H1 (cell line): ENCODE measurements around the gene DCDC1.

Source experiments
- CHD2 ChIP-seq: IDR thresholded peaks from 2 replicates; pipeline ENCODE4 v1.6.1; 2012; ENCODE audit warnings: low read length, improper control_type of control experiment
- RAD21 ChIP-seq, 2 experiments: IDR thresholded peaks in 1 of 2; conservative IDR thresholded peaks in 1 of 2; 2 replicates each; pipeline ENCODE4 v1.6.1; 2011; ENCODE audit warnings: low read depth in 2 of 2, low read length in 2 of 2, improper control_type of control experiment in 1 of 2, inconsistent platforms in 1 of 2, mild to moderate bottlenecking in 1 of 2, moderate library complexity in 1 of 2
- USF2 ChIP-seq: IDR thresholded peaks from 2 replicates; pipeline ENCODE4 v1.6.1; 2011; ENCODE audit warnings: low read length, improper control_type of control experiment
- TF ChIP-seq, protein P1 (sequence below), 3 experiments: IDR thresholded peaks; 1 replicate in 2 of 3; 2 replicates in 1 of 3; pipeline versions ENCODE4 v1.5.1 to v1.6.1; 2011; ENCODE audit warnings: low read length in 3 of 3, mild to moderate bottlenecking in 3 of 3, inconsistent platforms in 2 of 3, low read depth in 1 of 3, moderate library complexity in 1 of 3; ENCODE audit not compliant: insufficient read depth in 1 of 3; ENCODE audit errors: control extremely low read depth in 1 of 3

DNA sequence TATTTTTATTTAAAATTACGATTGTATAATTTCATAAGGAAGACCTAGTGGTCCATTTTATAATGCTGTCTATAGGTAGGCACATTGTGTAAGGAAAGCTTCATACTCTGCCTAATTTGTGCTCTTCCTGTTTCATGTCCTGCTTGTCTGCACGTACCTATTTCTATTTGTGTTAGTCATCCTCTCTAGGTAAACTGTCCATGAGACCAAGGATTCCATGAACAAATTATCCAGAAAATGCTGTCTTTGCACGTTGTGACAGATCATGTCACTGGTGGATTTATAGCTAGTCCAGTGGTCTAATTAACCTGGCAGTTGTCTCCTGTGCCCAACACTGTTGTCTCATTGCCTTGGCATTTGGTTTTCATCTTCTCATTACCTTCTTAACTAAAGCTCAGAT lies 44.8 kb upstream of the DCDC1 start:
- no peak for TF ChIP-seq USF2
- TF ChIP-seq, protein P1, sequence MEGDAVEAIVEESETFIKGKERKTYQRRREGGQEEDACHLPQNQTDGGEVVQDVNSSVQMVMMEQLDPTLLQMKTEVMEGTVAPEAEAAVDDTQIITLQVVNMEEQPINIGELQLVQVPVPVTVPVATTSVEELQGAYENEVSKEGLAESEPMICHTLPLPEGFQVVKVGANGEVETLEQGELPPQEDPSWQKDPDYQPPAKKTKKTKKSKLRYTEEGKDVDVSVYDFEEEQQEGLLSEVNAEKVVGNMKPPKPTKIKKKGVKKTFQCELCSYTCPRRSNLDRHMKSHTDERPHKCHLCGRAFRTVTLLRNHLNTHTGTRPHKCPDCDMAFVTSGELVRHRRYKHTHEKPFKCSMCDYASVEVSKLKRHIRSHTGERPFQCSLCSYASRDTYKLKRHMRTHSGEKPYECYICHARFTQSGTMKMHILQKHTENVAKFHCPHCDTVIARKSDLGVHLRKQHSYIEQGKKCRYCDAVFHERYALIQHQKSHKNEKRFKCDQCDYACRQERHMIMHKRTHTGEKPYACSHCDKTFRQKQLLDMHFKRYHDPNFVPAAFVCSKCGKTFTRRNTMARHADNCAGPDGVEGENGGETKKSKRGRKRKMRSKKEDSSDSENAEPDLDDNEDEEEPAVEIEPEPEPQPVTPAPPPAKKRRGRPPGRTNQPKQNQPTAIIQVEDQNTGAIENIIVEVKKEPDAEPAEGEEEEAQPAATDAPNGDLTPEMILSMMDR (IDR thresholded peaks at IDR 0.05; ENCODE audit: control extremely low read depth in 1 of 3, insufficient read depth in 1 of 3, low read depth in 1 of 3, low read length in 3 of 3): no peak
- no peak for TF ChIP-seq CHD2
- TF ChIP-seq RAD21 (IDR thresholded peaks at IDR 0.05 in 1 of 2, conservative IDR thresholded peaks at IDR 0.05 in 1 of 2; ENCODE audit: low read depth in 2 of 2, low read length in 2 of 2): no peak
